Central memory CD8-positive, alpha-beta T cell (primary cell): ENCODE measurements around the gene CCL4.
A peak's percentile ranks its signal among the peaks of the same experiment; 100 is the strongest.
"Not testable (repeated sequence)": the region's sequence is repeated elsewhere in the genome, so short reads cannot be mapped to it uniquely, and the experiment has no call there.

Source experiments
- ATAC-seq: fragments of 150-1000 bp; cut with Tn5 transposase; replicated peaks from 2 replicates; pipeline ENCODE4 v1.10.0; 2022; ENCODE audit warnings: mild to moderate bottlenecking, moderate FRiP score, moderate number of reproducible peaks; ENCODE audit not compliant: poor library complexity, severe bottlenecking; ENCODE audit errors: extremely low read depth
- DNase-seq, 2 donors: peaks; one replicate each; pipeline ENCODE4 v3.0.0; 2021; ENCODE audit warnings: low spot score in 2 of 2
- H3K27ac Mint-ChIP-seq: one replicate; pipeline ENCODE4 v1.8.0; 2022; ENCODE audit warnings: low read depth, mild to moderate bottlenecking, moderate library complexity, mixed read lengths
- H3K27me3 Mint-ChIP-seq: one replicate; pipeline ENCODE4 v1.8.0; 2022; ENCODE audit warnings: mixed read lengths
- H3K36me3 Mint-ChIP-seq: one replicate; pipeline ENCODE4 v1.8.0; 2022; ENCODE audit warnings: mild to moderate bottlenecking, moderate library complexity, mixed read lengths; ENCODE audit not compliant: insufficient read depth
- H3K4me1 Mint-ChIP-seq: one replicate; pipeline ENCODE4 v1.8.0; 2022; ENCODE audit warnings: mixed read lengths
- H3K4me3 Mint-ChIP-seq: one replicate; pipeline ENCODE4 v1.8.0; 2022; ENCODE audit warnings: mild to moderate bottlenecking, moderate library complexity, mixed read lengths
- H3K9me3 Mint-ChIP-seq: one replicate; pipeline ENCODE4 v1.8.0; 2022; ENCODE audit warnings: mixed read lengths

CCL4 gene

GRCh38 chr17:36108265-36108664, 4.6 kb downstream of the CCL4 start:
- peak overlapping the region; percentile 90 for H3K4me3 Mint-ChIP-seq
- H3K36me3 Mint-ChIP-seq: peaks cover 27% of the 10 kb centered on the region
- not testable (repeated sequence) for H3K9me3 Mint-ChIP-seq, DNase-seq, H3K27me3 Mint-ChIP-seq, ATAC-seq
- peak overlapping the region; percentile 90 for H3K27ac Mint-ChIP-seq
- H3K4me1 Mint-ChIP-seq: peaks cover 84% of the 10 kb centered on the region

DNA sequence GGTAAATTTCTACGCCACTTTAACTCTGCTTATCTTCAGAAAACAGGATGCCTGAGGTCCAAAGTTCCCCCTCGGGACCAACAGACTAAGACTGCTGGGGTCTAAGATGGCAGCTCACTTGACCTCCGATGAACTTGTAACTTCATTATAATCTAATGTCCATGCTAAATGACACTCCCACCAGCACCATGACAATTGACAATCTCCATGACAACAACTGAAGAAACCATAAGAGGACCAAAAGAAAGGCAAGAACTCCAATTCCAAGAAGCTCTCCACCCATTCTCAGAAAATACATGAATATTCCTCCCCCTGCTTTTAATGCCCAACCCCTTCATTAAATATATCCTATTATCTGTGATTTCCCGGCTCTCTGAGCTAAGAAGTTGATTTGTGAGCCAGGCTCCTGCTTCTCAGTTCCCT, 7.5 kb downstream of the CCL4 start:
- H3K4me1 Mint-ChIP-seq: peaks cover 75% of the 10 kb centered on the region
- H3K27me3 Mint-ChIP-seq: no peaks in the 10 kb centered on the region
- H3K4me3 Mint-ChIP-seq: no peak overlapping the region
- peaks cover 6% of the 10 kb centered on the region for H3K36me3 Mint-ChIP-seq
- H3K9me3 Mint-ChIP-seq: peaks cover 6% of the 10 kb centered on the region
- ATAC-seq (no peak), DNase-seq (no peak)
- peak overlapping the region; percentile 44 for H3K27ac Mint-ChIP-seq

DNA sequence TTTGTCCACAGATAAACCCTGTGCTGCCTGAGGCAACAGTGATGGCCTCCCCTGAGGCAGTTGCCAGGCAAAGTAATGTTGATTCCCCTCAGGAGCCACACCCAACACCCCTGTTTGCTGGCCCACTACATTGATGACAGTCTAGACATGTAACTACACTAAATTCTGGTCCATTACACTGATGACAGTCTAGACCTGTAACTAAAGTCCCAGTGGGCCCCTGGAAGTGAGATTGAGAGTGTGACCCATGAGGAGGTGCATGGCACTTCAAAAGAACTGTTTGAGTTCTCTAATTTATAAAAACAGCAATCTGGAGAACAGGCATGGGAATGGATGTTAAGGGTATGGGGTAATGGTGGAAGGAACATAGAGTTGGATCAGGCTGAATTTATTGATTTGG, 8.9 kb downstream of the CCL4 start:
- no peak for DNase-seq
- ATAC-seq: no peak
- Mint-ChIP-seq H3K4me3 (no peak overlapping the region), H3K36me3 (peaks cover 3% of the 10 kb centered on the region), H3K4me1 (peaks cover 69% of the 10 kb centered on the region), H3K9me3 (peaks cover 6% of the 10 kb centered on the region), H3K27ac (no peak overlapping the region), H3K27me3 (no peaks in the 10 kb centered on the region)

- not testable (repeated sequence) for H3K27me3 Mint-ChIP-seq, H3K9me3 Mint-ChIP-seq
These were observed 9.5 kb downstream of the CCL4 start for GRCh38 chr17:36113131-36113530.

GRCh38 chr17:36114971-36115648, 11.5 kb downstream of the CCL4 start:
- not testable (repeated sequence) for ATAC-seq, H3K9me3 Mint-ChIP-seq, H3K36me3 Mint-ChIP-seq, DNase-seq, H3K27me3 Mint-ChIP-seq
- Mint-ChIP-seq H3K4me3 (peak overlapping the region; percentile 72), H3K4me1 (peaks cover 75% of the 10 kb centered on the region), H3K27ac (peak overlapping the region; percentile 51)

More at GRCh38 chr17:36113131-36113530, 9.5 kb downstream of the CCL4 start:
- not testable (repeated sequence) for H3K36me3 Mint-ChIP-seq, H3K4me3 Mint-ChIP-seq, ATAC-seq, DNase-seq, H3K27ac Mint-ChIP-seq
- peaks cover 69% of the 10 kb centered on the region for H3K4me1 Mint-ChIP-seq

- not testable (repeated sequence) for H3K36me3 Mint-ChIP-seq, H3K9me3 Mint-ChIP-seq, ATAC-seq, DNase-seq, H3K27me3 Mint-ChIP-seq
- H3K27ac Mint-ChIP-seq: peak overlapping the region; percentile 51
- H3K4me1 Mint-ChIP-seq: peaks cover 75% of the 10 kb centered on the region
- peak overlapping the region; percentile 72 for H3K4me3 Mint-ChIP-seq
These were observed 12.0 kb downstream of the CCL4 start for GRCh38 chr17:36115649-36115977.

- H3K9me3 Mint-ChIP-seq: peaks cover 2% of the 10 kb centered on the region
- peaks cover 10% of the 10 kb centered on the region for H3K36me3 Mint-ChIP-seq
- DNase-seq: no peak
- peak overlapping the region; percentile 91 for H3K27ac Mint-ChIP-seq
- peak overlapping the region; percentile 72 for H3K4me3 Mint-ChIP-seq
- ATAC-seq: no peak
- no peaks in the 10 kb centered on the region for H3K27me3 Mint-ChIP-seq
- peaks cover 68% of the 10 kb centered on the region for H3K4me1 Mint-ChIP-seq
These were observed 14.1 kb downstream of the CCL4 start for GRCh38 chr17:36117505-36118382.

DNA sequence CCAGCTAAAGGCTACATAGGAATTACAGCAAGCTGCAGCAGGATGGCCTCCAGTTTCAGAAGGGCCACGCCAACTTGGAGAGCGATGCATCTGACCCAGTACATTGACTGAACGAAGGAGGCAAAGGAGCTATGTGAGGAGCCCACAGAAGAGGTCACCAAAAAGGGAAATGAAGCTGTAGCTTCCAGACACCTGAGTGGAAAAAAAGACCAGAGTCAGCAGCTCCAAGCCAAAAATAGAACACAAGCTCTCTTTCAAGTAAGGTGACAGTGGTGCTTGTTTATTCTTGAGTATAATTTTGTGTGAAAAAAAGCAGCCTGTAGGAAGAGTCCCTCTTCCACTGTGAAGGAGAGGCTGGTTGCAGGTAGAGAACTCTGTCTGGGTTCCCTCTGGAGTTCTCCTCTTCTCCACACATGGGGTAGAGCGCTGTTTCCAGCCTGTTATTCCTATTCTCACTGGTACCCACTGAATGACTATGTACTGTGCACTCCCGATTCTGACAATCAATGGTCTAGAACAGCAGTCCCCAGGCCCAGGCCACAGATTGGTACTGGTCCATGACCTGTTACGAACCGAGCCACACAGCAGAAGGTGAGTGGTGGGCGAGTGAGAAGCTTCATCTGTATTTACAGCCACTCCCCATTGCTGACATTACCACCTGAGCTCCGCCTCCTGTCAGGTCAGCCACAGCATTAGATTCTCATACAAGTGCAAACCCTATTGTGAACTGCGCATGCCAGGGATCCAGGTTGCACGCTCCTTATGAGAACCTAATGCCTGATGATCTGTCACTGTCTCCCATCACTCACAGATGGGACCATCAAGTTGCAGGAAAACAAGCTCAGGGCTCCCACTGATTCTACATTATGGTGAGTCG, 15.1 kb downstream of the CCL4 start:
- Mint-ChIP-seq H3K4me3 (peak overlapping the region; percentile 72), H3K27ac (peak overlapping the region; percentile 91), H3K36me3 (peaks cover 10% of the 10 kb centered on the region), H3K4me1 (peaks cover 66% of the 10 kb centered on the region), H3K9me3 (no peaks in the 10 kb centered on the region), H3K27me3 (no peaks in the 10 kb centered on the region)
- DNase-seq (no peak), ATAC-seq (no peak)

- Mint-ChIP-seq H3K36me3 (peaks cover 10% of the 10 kb centered on the region), H3K4me1 (peaks cover 58% of the 10 kb centered on the region), H3K27me3 (no peaks in the 10 kb centered on the region), H3K27ac (peak overlapping the region; percentile 52), H3K9me3 (no peaks in the 10 kb centered on the region), H3K4me3 (peak overlapping the region; percentile 21)
- no peak for ATAC-seq
- no peak for DNase-seq
These were observed 16.6 kb downstream of the CCL4 start for GRCh38 chr17:36120221-36120620.

GRCh38 chr17:36121099-36121498, 17.5 kb downstream of the CCL4 start:
- H3K36me3 Mint-ChIP-seq, H3K27me3 Mint-ChIP-seq, H3K9me3 Mint-ChIP-seq, H3K27ac Mint-ChIP-seq, DNase-seq, H3K4me3 Mint-ChIP-seq, ATAC-seq: not testable (repeated sequence)
- peaks cover 56% of the 10 kb centered on the region for H3K4me1 Mint-ChIP-seq

DNA sequence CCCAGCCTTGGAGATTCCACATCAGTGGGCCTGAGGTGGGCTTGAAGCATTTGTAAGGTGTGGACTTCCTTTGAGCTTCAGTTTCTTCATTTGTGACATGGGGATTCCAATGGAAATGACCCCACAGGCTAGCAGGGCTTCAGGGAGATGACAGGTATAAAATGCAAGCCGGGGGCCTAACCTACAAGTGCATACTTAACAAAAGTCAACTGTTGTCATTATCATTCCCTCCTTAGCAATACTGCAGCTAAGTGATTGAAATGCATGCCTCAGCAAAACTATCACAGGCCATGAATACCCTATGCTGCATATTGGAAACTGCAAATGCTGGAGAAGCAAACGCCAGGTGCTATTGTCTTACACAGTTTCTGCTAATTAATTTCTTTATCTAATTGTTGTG, 19.8 kb downstream of the CCL4 start:
- peaks cover 6% of the 10 kb centered on the region for H3K36me3 Mint-ChIP-seq
- no peak overlapping the region for H3K4me3 Mint-ChIP-seq

More for the DNA sequence above, 19.8 kb downstream of the CCL4 start:
- Mint-ChIP-seq H3K4me1 (peaks cover 63% of the 10 kb centered on the region), H3K27ac (no peak overlapping the region), H3K9me3 (peaks cover 6% of the 10 kb centered on the region), H3K27me3 (no peaks in the 10 kb centered on the region)
- ATAC-seq (no peak), DNase-seq (no peak)
